KG1 (cell line): Measurements from ENCODE around the gene PPM1M.

ENCODE experiments used
- DNase-seq: peaks from one replicate; lab custom pipeline; 2025; lab: John Stamatoyannopoulos, UW

The PPM1M gene

GRCh38 chr3:52230889-52231499 is 14.6 kb upstream of the PPM1M start:
- DNase-seq, result no peak

GRCh38 chr3:52231502-52232278 is 13.9 kb upstream of the PPM1M start:
- peak; percentile 56 for DNase-seq

- DNase-seq, result no peak
Observed at GRCh38 chr3:52232279-52233107, 13.1 kb upstream of the PPM1M start.

GRCh38 chr3:52233108-52233591 is 12.4 kb upstream of the PPM1M start:
- no peak for DNase-seq

- DNase-seq, result no peak
Observed at GRCh38 chr3:52233968-52234367, 11.6 kb upstream of the PPM1M start.

GRCh38 chr3:52234516-52235447 is 10.8 kb upstream of the PPM1M start:
- no peak for DNase-seq

- no peak for DNase-seq
Observed at GRCh38 chr3:52236424-52236886, 9.1 kb upstream of the PPM1M start.

GRCh38 chr3:52237006-52237656 is 8.4 kb upstream of the PPM1M start:
- no peak for DNase-seq

- no peak for DNase-seq
Observed at GRCh38 chr3:52237657-52238172, 7.8 kb upstream of the PPM1M start.

- no peak for DNase-seq
Observed at GRCh38 chr3:52238193-52238760, 7.3 kb upstream of the PPM1M start.

GRCh38 chr3:52238761-52239701 is 6.5 kb upstream of the PPM1M start, which contains the start of gene TWF2:
TWF2 (minus strand) TSS chr3:52239158; CDS start chr3:52239016, 142 bp downstream.
- DNase-seq, result peak; percentile 51

GRCh38 chr3:52240059-52240885 is 5.3 kb upstream of the PPM1M start:
- no peak for DNase-seq

- no peak for DNase-seq
Observed at GRCh38 chr3:52240886-52241370, 4.6 kb upstream of the PPM1M start.

GRCh38 chr3:52242039-52242438 is 3.5 kb upstream of the PPM1M start:
- DNase-seq, result no peak

- no peak for DNase-seq
Observed at GRCh38 chr3:52243791-52244628, 1.5 kb upstream of the PPM1M start.

GRCh38 chr3:52246264-52246620 is 683 bp downstream of the PPM1M start:
- DNase-seq, result no peak
